LNCAP (cell line): Measurements from ENCODE around the gene CBLL1.
A peak's percentile ranks its signal among the peaks of the same experiment; 100 is the strongest.

ENCODE experiments used
- CTCF ChIP-seq: fragments of 450-650 bp; IDR thresholded peaks from 2 replicates; pipeline ENCODE4 v1.5.1; 2017; ENCODE audit warnings: mild to moderate bottlenecking

Gene CBLL1

GRCh38 chr7:107723255-107723654, 20.7 kb upstream of the CBLL1 start:
- no peak for TF ChIP-seq CTCF

GRCh38 chr7:107725138-107725740, 18.7 kb upstream of the CBLL1 start:
- TF ChIP-seq CTCF, result peak; percentile 68

GRCh38 chr7:107726356-107727130, 17.4 kb upstream of the CBLL1 start:
- TF ChIP-seq CTCF, result no peak

GRCh38 chr7:107728276-107728675, 15.7 kb upstream of the CBLL1 start:
- no peak for TF ChIP-seq CTCF

- no peak; the same call in none of the 2 replicates for TF ChIP-seq CTCF
Observed at GRCh38 chr7:107742678-107743566, 1.0 kb upstream of the CBLL1 start.

- no peak for TF ChIP-seq CTCF
Observed at GRCh38 chr7:107744345-107744750, 406 bp downstream of the CBLL1 start.

GRCh38 chr7:107746006-107746405, 2.1 kb downstream of the CBLL1 start:
- no peak for TF ChIP-seq CTCF
